NCI-H1092 (cell line): ENCODE data around the gene CKB.

Experiments used
- DNase-seq: peaks from one replicate; lab custom pipeline; 2025; lab: John Stamatoyannopoulos, UW

The CKB gene

DNA sequence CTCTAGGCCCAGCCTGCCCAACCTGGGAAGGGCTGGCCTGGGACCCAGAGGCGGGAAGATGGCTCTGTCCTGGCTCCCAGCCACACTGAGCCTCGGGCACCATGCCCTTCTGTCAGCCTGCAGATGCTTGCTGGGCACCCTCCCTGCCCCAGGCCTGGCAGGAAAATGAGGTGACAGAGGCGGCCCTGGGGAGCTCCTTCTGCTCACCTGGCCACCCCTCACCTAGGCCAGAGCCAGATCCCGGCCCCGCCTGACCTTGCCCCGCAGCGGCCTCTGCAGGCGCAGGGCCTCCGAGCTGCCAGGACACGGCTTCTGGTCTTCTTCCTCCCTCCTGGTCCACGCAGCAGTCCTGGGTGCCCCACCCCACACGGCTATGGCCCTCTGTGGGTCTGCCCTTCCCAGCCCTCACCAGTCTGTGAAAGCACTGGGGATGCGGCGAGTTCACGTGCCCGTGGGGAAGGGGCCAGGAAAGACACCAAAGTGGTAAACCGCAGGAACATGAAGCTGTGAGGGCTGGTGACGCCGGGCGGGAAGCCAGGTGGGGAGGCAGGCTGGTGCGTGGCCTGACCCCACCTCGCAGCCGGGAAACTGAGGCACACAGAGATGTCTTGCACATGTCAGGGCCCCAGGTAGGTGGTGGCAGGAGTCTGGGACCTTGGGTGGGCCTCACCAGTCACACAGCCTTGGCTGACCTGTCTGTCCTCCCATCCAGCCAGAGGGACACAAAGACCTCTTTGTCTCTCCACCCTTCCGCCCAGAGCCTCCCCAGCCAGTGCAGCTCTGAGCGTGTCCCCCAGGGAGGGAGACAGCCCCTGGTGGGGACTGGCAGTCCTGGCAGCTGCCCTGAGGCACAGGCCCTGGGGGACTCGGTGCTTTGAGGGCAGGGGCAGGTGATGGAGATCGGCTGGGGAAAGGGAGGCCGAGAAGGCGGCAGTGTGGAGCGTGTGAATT is 27.0 kb upstream of the CKB start:
- no peak for DNase-seq

DNA sequence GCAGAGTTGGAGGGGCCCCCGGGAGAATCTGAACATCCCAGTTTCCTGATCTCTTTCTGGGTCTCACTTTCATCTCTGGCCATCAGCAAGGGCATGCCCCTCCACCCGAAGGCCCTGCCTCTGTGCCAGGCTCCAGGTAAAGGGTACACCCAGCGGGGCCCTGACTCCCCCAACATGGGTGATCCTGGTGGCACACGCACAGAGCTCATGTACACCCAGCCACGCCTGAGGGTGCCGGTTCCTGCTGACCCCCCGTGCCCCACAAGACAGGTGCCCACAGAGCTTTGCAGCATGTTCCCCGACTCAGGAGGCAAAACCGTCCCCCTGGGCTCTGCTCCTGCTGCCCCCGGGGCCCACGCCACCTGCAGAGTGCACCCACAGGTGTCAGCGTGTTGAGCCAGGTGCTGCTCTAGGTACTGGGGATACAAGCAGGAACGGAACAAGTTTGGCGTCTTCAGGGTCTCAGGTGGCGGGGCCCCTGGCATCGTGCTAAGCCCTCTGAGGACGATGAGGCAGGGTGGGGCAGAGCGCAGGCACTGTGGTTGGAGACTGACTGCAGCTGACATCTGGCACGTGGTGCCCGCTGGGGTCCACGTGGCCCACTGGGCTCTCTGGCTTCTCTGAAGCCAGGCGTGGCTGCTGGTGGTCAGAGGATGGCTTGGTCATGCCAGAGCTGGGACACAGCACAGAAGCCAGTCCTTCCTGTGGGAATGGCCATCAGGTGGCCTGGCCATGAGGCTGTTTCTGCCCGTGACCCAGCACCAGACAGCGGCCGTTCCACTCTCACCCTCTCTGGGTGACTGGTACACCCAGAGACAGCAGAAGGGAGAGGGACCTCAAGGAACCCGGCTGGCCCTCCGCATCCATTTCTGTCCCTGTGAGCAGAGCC is 26.1 kb upstream of the CKB start:
- DNase-seq, result no peak

DNA sequence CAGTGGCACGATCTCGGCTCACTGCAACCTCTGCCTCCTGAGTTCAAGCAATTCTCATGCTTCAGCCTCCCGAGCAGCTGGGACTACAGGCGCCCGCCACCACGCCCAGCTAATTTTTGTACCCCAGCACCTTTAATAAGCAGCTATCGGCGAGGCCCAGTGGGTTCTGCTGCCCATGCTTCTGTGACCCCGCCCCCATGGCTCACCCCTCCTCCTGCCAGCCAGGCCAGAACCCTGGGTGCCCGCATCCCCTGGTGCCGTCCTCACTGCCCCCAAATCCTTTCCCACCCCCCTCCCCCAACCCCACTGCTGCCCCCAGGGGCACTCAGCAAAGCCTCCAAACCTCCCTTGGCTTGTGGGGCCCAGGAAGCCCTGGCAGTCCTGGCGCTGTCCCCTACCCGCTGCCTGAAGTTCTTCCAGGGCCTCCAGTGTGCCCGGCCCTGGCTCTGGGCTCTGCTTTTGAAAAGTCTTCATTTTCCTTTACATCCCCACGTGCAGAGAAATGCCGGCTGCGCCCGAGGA is 25.4 kb upstream of the CKB start:
- DNase-seq, result no peak

DNA sequence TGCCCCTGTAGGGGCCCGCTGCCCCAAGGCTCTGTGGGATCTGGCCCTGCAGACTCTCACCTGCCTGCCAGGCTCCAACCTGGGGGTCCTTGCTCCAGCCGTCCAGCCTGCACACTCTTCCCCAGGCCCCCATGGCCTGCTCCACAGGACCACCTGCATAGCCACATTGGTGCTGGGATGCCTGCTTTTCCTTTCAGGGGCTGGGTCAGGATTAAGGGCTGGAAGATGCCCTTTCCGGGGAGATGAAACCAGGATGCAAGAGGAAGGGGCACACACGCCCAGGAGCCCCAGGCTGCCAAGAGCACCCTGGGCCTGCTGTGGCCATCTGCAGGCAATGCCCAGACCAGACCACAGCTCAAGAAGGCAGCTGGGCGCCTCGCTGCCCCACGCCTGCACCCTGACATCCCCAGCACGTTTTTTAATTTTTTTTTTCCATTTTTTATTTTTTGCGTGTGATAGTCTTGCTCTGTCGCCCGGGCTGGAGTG is 24.9 kb upstream of the CKB start:
- no peak for DNase-seq

DNA sequence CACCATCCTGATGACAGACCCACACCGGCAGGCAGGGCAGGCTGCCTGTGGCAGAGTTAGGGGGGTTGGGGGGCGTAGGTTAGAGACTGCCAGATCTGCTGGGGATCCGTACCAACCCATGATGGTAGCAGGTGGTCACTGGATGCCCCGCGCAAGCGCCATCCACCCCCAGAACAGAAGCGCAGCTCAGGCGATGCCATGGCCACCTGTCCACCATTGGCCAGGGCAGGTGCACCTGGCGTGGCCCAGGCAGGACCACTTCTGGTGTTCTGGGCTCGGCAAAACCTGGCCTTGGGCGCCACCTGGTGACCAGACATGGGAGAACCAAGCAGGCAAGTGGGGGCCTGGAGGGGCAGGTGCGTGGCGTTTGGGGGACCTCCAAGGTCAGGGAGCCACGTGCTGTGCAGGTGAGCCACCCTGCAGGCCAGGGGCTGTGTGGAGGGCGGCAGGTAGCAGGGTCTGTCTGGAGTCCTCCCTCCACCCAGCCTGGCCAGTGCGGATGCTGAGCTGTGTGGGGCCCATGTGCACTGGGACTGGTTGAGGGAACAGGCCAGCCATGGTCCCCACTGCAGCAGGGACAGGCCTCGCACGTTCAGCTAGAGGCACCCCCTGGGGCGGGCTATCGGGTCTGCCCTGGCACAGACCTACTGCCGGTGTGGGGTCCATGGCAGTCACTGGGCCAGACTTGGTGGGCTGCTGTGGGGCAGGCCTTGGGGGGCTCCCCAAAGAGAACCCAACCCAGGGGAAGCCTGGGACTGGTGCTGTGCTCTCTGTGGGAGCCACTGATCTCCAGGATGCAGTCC is 24.2 kb upstream of the CKB start:
- DNase-seq, result peak; percentile 64

DNA sequence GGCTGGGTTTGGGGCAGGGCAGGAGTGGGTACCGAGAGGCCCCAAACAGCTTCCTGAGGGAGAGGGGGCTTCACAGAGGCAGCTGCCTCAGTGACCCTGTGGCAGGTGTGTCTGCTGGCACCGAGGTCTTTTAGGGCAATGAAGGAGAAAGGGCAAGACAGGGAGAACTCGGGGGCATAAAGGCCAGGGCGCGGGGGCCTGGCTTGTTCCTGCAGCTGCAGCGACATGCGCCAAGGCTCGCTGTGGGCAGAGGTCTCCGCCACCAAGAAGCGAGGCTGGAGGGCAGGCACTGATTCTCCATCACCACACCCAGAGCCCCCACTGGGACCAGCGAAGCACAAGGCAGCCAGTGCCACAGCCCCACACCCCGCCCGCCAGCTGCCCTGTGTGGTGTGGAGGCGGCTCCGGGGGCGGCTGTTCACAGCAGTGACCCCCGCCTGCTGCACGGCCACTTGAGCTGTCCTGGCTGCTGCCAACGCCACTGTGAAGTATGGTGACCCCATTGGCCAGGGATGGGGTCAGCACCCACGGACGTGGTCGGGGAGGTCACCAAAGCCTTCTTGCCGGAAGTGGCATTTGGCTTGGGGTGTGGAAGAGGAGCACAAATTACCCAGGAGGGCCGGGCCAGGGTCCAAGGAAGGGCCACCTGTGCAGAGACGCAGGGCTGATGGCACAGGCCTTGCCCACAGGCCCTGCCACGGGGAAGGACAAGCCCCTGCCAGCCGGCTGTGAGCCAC is 23.5 kb upstream of the CKB start:
- DNase-seq, result no peak

DNA sequence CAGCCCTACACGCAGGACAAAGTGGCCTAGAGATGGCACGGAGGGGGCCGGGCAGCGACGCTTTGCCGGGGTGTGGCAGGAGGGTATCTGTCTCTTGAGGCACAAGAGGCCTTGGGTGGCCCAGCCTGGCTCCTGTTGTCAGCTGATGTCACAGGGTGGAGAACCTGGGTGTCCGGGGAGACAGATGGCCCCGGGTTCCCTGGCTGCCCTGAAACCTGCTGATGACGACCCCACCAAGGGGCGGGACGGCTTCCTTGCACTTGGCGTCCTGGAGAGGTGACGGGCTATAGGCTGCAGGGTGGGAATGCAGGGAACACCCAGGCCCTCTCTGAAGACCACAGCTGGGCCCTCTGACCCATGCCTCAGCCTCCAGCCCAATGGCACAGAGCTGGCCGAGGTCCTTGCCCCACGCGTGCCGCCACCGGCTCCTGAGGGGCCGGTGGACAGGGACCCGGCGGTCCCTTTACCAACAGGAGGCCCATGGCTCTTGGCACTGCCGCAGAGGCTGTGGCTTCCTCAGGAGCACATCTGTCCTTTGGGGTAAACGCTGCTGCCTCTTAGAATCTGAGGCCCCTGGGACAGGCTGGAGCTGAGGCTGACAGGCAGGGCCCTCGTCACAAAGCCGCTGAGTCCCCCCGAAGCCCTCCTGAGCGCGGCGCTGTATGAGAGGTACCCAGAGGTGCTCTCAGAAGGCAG is 22.7 kb upstream of the CKB start:
- DNase-seq, result no peak

DNA sequence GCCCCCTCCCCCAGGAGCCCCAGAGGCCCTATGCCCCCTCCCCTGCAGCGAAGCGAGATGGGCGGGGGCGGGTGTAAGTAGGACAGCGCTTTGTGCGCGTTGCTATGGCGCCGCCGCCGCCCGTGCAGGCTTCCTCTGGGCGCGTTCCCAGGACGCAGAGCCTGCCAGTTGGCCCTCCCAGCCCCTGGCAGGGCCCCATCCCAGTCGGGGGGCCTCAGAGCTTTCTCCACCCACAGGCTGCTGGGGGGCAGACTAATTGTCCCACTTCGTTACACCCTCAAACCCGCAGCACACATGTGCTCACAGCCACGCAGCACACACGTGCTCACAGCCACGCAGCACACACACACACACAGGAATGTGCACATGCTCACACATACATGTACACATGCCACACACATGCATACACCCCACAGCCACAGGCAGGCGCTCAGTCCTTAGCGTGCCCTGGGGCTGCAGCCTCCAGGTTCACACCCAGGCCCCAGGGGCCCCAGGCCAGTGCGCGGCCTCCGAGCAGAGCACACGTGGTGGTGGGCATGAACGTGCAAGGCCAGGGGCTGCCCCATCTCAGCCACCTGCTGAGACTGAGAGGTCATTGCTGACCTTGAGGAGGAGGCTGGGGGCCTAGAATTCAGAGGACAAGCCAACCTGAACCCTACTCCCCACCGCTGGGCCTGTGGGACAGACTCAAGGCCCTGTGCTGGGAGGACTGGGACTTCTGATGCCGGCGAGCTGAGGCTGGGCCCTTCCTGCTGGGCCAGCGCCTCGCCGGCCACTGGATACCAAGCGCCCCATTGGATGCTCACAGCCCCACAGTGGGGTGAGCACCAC is 22.0 kb upstream of the CKB start:
- DNase-seq, result peak; percentile 46

DNA sequence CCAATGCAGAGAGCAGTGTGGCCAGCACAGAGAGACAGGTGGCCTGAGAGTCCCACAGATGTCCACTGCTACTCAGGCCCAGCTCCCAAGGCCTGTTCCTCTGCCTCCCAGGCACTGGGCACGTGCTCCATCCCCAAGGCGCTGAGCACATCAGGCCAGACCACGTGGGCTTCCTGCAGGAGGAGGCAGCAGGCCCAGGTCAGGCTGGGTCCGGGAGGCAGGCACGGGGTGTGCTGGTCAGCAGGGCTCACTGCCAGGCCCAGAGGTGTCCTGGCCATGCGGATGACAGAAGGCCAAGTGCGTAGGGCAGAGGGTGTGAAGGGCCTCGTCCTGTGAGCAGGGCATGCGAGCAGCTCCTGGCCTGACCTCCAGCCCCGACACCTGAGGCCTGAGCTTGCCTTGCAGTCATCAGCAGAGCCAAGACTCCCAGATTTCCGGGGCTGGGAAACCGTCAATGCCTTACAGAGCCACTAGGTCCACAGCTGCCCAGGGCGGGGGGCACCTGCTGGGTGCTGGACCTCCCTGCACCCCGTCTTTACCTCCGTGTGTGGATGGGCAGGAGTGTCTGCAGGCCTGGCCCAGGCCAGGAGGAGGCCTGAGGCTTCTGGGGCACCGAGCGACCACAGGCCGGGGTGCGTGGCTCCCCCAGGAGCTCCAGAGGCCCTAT is 21.2 kb upstream of the CKB start:
- DNase-seq, result no peak

DNA sequence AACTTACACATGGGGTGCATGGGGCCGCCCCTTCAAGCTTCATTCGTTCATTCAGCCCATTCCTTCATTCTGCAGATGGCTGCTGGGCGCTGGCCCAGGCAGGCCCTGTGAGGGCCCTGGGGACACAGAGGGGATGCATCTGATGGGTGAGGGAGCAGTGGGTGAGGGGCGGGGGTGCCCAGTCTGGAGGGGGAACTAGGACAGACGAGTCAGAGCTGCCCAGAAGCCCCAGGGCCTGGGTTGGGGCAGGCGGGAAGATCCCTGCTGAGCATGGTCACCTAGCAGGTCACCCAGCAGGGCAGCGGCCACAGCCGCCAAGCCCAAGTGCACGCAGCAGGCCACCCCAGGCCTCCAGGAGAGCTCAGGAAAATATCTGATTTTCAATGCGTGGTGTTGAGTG is 20.5 kb upstream of the CKB start:
- DNase-seq, result peak; percentile 58

DNA sequence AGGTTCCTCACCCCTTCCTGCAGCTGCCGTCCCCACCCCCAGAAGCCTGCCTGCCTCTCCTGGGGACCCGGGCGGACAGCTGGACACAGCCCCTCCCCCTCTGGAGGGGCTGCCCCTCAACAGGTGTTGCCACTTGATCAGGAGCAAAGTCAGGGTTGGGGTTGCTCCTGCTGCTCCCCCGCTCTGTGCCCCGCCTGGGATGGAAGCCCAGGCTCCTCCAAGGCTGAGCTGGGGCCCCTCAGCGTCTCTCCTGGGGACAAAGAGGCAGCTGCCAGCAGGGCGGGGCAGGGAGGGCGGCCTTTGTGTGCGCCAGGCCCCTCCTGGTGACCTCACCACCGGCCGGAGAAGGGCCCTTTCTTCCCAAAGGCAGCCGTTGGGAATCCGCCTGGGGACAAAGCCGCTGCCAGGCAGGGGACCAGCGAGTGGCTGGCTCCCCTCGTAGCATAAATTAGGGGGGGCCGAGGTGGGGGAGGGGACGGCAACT is 20.0 kb upstream of the CKB start:
- peak; percentile 75 for DNase-seq

DNA sequence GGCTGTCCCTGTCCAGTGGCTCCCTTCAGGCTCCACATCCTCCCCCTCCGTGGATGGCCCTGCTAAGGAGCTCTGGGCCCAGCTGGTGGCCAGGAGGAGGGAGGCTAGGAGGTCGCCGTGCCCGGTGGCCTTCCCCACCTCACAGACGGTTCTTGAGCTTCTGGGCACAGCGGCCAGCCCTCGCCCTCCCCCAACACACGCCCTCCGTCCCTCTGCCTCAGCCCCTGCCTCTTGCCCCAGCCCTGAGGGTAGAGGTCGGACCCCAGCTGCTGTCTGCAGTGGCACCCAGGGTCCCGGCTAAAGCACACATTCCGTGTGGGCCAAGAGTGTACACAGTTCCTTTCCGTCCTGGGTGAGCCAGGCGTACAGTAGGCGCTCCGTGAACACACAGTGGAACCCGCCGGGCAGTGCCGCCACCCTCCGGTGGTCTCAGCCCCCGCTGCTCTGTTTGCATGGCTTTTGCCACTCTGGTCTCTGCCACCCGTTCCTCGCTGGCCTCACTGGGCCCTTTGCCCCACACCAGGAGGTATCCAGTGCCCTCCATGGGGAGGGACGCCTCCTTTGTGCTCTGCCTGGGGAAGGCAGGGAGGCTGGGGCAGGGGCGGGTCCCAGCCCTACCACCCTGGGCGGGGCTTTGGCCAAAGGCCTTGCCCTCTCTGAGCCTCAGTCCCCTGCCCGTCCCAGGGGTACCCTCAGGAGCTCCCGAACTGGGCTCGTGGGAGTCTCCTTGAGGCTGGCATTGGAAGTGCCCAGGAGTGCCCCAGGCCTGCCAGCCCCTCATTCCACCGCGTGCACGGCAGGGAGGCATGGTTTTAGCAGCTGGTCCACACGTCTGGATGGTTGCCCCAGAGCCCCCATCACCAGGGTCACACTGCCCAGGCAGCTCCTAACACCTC is 19.3 kb upstream of the CKB start:
- peak; percentile 43 for DNase-seq

DNA sequence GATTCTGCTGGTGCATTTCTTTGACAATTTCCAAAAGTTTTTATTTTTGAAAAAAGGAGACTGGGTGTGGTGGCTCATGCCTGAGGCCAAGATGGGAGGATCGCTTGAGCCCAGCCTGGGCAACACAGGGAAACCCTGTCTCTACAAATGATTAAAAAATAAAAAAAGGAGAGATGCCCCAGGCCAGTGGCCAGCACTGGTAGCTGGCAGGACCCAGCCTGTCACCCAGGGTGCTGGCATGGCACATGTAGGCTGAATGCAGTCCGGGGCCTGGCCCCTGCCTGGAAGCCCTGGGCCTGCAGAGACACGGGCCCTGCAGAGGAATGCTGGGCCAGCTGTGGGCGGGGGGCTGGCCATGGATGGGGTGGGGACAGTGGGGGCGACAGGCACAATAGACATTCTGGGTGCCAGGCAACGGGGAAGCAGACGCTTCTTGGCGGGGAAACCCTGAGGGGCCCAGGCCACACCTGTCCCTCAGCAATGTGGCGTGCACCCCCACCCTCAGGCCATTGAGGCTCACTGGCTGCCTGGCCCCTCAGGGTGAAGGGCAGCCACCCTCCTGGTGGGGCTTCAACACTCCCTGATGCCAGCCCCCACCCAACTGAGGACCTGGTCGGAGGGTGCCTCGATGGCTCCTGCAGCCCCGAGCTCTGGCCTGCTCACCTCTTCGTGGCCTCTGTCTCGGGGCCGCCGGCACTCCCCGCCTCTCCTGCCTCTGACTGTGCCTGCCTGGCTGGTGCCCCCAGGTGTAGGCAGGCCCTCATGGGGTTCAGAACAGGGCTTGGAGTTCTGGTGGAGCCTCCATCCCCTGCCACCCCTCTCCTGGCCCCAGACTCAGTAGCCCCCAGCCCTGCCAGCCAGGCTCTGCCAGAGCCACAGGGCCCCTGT is 18.4 kb upstream of the CKB start:
- no peak for DNase-seq

DNA sequence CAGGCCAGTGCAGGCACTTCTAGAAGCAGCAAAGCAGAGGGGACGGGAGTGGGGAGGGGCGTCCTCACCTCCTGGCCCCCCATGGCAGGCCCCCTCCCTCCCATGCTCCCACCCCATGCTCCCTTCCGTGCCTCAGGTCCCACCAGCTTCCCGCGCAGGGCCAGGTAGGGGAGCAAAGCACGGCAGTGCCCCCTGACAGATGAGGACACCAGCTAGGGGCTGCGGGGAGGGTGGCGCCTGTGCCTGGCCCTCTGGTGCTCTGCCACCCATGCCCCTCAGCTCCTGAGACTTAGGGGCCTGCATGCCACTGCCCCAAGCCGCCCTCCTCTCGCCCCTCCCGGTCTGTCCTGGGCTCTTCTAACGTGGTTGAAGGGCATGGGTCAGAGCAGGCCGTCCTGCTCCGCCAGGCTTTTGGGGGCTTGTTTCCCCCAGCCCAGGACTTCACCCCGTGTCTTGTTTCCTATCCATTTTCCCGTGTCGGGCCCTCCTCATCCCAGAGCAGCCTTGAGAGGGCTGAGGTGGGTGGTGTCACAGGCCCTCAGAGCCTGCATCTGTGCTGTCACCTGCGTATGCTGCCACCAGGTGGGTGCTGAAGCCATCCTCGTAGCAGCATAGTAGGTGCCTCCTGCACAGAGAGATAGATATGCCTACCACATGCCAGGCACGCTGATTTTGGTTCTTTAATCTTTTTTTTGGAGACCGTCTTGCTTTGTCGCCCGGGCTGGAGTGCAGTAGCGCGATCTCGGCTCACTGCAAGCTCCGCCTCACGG is 16.6 kb upstream of the CKB start:
- DNase-seq, result no peak

DNA sequence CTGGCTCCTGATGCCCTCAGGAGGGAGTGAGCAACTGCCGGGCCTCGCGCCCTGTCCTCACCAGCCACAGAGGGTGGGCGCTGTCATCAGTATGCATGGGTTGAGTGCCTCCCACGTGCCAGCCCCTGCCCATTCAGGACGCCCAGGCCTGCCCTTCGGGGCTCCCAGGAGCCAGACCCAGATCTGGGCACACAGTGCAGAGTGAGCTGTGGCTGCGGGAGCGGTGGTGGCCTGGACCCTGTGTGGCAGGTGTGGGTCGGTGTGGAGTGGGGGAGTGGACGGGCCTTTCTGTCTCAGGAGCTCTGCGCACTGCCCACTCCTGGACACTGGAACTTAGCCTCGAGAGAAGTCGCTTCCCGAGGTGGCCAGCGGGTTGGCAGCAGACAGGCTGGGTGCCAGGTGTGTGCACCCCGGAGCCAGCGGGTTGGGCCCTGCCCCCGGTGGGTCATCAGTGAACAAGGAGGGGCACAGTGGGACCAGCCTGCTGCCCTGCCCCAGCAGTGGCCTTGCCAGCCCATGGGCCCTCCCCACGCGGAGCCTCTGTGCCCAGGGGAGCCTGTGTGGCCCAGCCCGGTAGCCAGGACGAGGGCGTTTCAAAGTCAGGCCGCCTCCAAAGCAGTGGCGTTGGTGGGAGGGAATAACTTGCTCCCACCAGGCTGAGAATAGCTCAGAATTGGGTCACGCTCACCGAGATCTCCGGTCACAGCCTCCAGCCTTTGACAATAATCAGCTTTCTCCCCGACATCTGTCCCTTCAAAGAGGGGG is 15.8 kb upstream of the CKB start:
- DNase-seq, result no peak
